CD4-positive, alpha-beta T cell treated with Interferon gamma for 1 hour (primary cell): Measurements from ENCODE around the gene TYW1B.
"Not testable (repeated sequence)": the region's sequence is repeated elsewhere in the genome, so short reads cannot be mapped to it uniquely, and the experiment has no call there.

Source experiments
- DNase-seq: peaks from one replicate; pipeline ENCODE4 v3.0.0-alpha.2; 2020

The TYW1B gene

GRCh38 chr7:72618435-72619180 is 209.4 kb downstream of the TYW1B start:
- not testable (repeated sequence) for DNase-seq

GRCh38 chr7:72609761-72610160 is 218.2 kb downstream of the TYW1B start:
- not testable (repeated sequence) for DNase-seq

- not testable (repeated sequence) for DNase-seq
These were observed 220.0 kb downstream of the TYW1B start for GRCh38 chr7:72607988-72608387.

GRCh38 chr7:72605863-72606431 is 222.1 kb downstream of the TYW1B start:
- not testable (repeated sequence) for DNase-seq

- DNase-seq: not testable (repeated sequence)
These were observed 223.0 kb downstream of the TYW1B start for GRCh38 chr7:72604771-72605611.

- DNase-seq: not testable (repeated sequence)
These were observed 224.5 kb downstream of the TYW1B start for GRCh38 chr7:72603476-72603875.

GRCh38 chr7:72603073-72603472 is 224.9 kb downstream of the TYW1B start:
- no peak for DNase-seq

- not testable (repeated sequence) for DNase-seq
These were observed 226.3 kb downstream of the TYW1B start for GRCh38 chr7:72601683-72602082.

GRCh38 chr7:72590023-72590422 is 238.0 kb downstream of the TYW1B start:
- DNase-seq: not testable (repeated sequence)

GRCh38 chr7:72587267-72587666 is 240.7 kb downstream of the TYW1B start:
- not testable (repeated sequence) for DNase-seq

GRCh38 chr7:72584576-72584975 is 243.4 kb downstream of the TYW1B start:
- DNase-seq: not testable (repeated sequence)

- DNase-seq: not testable (repeated sequence)
These were observed 244.2 kb downstream of the TYW1B start for GRCh38 chr7:72583620-72584361.

- not testable (repeated sequence) for DNase-seq
These were observed 247.7 kb downstream of the TYW1B start for GRCh38 chr7:72580142-72580770.

- DNase-seq: no peak
These were observed 250.9 kb downstream of the TYW1B start for GRCh38 chr7:72577107-72577506.

- not testable (repeated sequence) for DNase-seq
These were observed 266.0 kb downstream of the TYW1B start for GRCh38 chr7:72561988-72562387.

GRCh38 chr7:72559546-72559945 is 268.5 kb downstream of the TYW1B start:
- not testable (repeated sequence) for DNase-seq

- DNase-seq: not testable (repeated sequence)
These were observed 271.3 kb downstream of the TYW1B start for GRCh38 chr7:72556733-72557132.

GRCh38 chr7:72555238-72555637 is 272.8 kb downstream of the TYW1B start:
- DNase-seq: not testable (repeated sequence)

GRCh38 chr7:72554401-72554800 is 273.6 kb downstream of the TYW1B start:
- not testable (repeated sequence) for DNase-seq

- DNase-seq: not testable (repeated sequence)
These were observed 277.5 kb downstream of the TYW1B start for GRCh38 chr7:72550454-72550853.

- not testable (repeated sequence) for DNase-seq
These were observed 281.3 kb downstream of the TYW1B start for GRCh38 chr7:72546586-72547237.

GRCh38 chr7:72544531-72544930 is 283.5 kb downstream of the TYW1B start:
- not testable (repeated sequence) for DNase-seq
